Measurements from ENCODE around the gene TIGD1.

The TIGD1 gene

GRCh38 chr2:232549655-232550353 is 553 bp downstream of the TIGD1 start:
- peaks cover 54% of the 10 kb centered on the region for H3K36me3 Mint-ChIP-seq (ENCODE audit: low read depth)
- H3K27me3 Mint-ChIP-seq, result no peaks in the 10 kb centered on the region
- H3K27ac Mint-ChIP-seq, result peak overlapping the region; percentile 99
- peaks cover 5% of the 10 kb centered on the region for H3K9me3 Mint-ChIP-seq
- peak overlapping the region; percentile 98 for H3K4me3 Mint-ChIP-seq
- peaks cover 69% of the 10 kb centered on the region for H3K4me1 Mint-ChIP-seq (ENCODE audit: low read depth)

GRCh38 chr2:232547991-232548390 is 2.4 kb downstream of the TIGD1 start:
- Mint-ChIP-seq H3K27ac (peak overlapping the region; percentile 23), H3K4me3 (peak overlapping the region; percentile 45), H3K4me1 (ENCODE audit: low read depth) (peaks cover 51% of the 10 kb centered on the region), H3K27me3 (no peaks in the 10 kb centered on the region), H3K9me3 (peaks cover 5% of the 10 kb centered on the region), H3K36me3 (ENCODE audit: low read depth) (peaks cover 49% of the 10 kb centered on the region)

GRCh38 chr2:232545511-232546375 is 4.6 kb downstream of the TIGD1 start:
- peaks cover 34% of the 10 kb centered on the region for H3K4me1 Mint-ChIP-seq (ENCODE audit: low read depth)
- peaks cover 44% of the 10 kb centered on the region for H3K36me3 Mint-ChIP-seq (ENCODE audit: low read depth)
- no peak overlapping the region for H3K27ac Mint-ChIP-seq
- peaks cover 5% of the 10 kb centered on the region for H3K9me3 Mint-ChIP-seq
- no peaks in the 10 kb centered on the region for H3K27me3 Mint-ChIP-seq
- no peak overlapping the region for H3K4me3 Mint-ChIP-seq

GRCh38 chr2:232544674-232545073 is 5.7 kb downstream of the TIGD1 start:
- Mint-ChIP-seq H3K4me1 (ENCODE audit: low read depth) (peaks cover 31% of the 10 kb centered on the region), H3K36me3 (ENCODE audit: low read depth) (peaks cover 38% of the 10 kb centered on the region), H3K27ac (no peak overlapping the region), H3K9me3 (peaks cover 5% of the 10 kb centered on the region), H3K4me3 (no peak overlapping the region), H3K27me3 (no peaks in the 10 kb centered on the region)

GRCh38 chr2:232543928-232544631 is 6.3 kb downstream of the TIGD1 start:
- Mint-ChIP-seq H3K27me3 (no peaks in the 10 kb centered on the region), H3K4me3 (no peak overlapping the region), H3K4me1 (ENCODE audit: low read depth) (peaks cover 26% of the 10 kb centered on the region), H3K9me3 (peaks cover 5% of the 10 kb centered on the region), H3K27ac (no peak overlapping the region), H3K36me3 (ENCODE audit: low read depth) (peaks cover 32% of the 10 kb centered on the region)

- peaks cover 27% of the 10 kb centered on the region for H3K36me3 Mint-ChIP-seq (ENCODE audit: low read depth)
- no peak overlapping the region for H3K27ac Mint-ChIP-seq
- no peak overlapping the region for H3K4me3 Mint-ChIP-seq
- no peaks in the 10 kb centered on the region for H3K27me3 Mint-ChIP-seq
- H3K4me1 Mint-ChIP-seq (ENCODE audit: low read depth), result peaks cover 24% of the 10 kb centered on the region
- H3K9me3 Mint-ChIP-seq, result peaks cover 2% of the 10 kb centered on the region
Observed at GRCh38 chr2:232543491-232543890, 6.9 kb downstream of the TIGD1 start.

GRCh38 chr2:232542715-232543467 is 7.5 kb downstream of the TIGD1 start:
- peaks cover 21% of the 10 kb centered on the region for H3K36me3 Mint-ChIP-seq (ENCODE audit: low read depth)
- no peaks in the 10 kb centered on the region for H3K9me3 Mint-ChIP-seq
- no peaks in the 10 kb centered on the region for H3K27me3 Mint-ChIP-seq
- no peak overlapping the region for H3K27ac Mint-ChIP-seq
- H3K4me1 Mint-ChIP-seq (ENCODE audit: low read depth), result peaks cover 18% of the 10 kb centered on the region
- no peak overlapping the region for H3K4me3 Mint-ChIP-seq

- Mint-ChIP-seq H3K36me3 (ENCODE audit: low read depth) (peaks cover 13% of the 10 kb centered on the region), H3K4me1 (ENCODE audit: low read depth) (peaks cover 10% of the 10 kb centered on the region), H3K9me3 (no peaks in the 10 kb centered on the region), H3K27ac (no peak overlapping the region), H3K4me3 (no peak overlapping the region), H3K27me3 (peaks cover 4% of the 10 kb centered on the region)
Observed at GRCh38 chr2:232541961-232542714, 8.2 kb downstream of the TIGD1 start.

- Mint-ChIP-seq H3K9me3 (no peaks in the 10 kb centered on the region), H3K4me3 (no peak overlapping the region), H3K4me1 (ENCODE audit: low read depth) (peaks cover 6% of the 10 kb centered on the region), H3K27me3 (peaks cover 5% of the 10 kb centered on the region), H3K36me3 (ENCODE audit: low read depth) (peaks cover 9% of the 10 kb centered on the region), H3K27ac (no peak overlapping the region)
Observed at GRCh38 chr2:232541195-232541960, 9.0 kb downstream of the TIGD1 start.

- Mint-ChIP-seq H3K4me1 (ENCODE audit: low read depth) (peaks cover 5% of the 10 kb centered on the region), H3K27ac (no peak overlapping the region)
Observed at GRCh38 chr2:232540441-232541041, 9.8 kb downstream of the TIGD1 start.

GRCh38 chr2:232539298-232540231 is 10.8 kb downstream of the TIGD1 start, which contains the start of gene CHRNG:
CHRNG (plus strand) TSS chr2:232539692; CDS start chr2:232539748, 56 bp downstream.
- Mint-ChIP-seq H3K4me1 (ENCODE audit: low read depth) (peaks cover 5% of the 10 kb centered on the region), H3K36me3 (ENCODE audit: low read depth) (no peaks in the 10 kb centered on the region), H3K27ac (no peak within 1 kb of the TSS), H3K9me3 (no peaks in the 10 kb centered on the region), H3K27me3 (peaks cover 5% of the 10 kb centered on the region), H3K4me3 (no peak within 1 kb of the TSS)

More at GRCh38 chr2:232540441-232541041, 9.8 kb downstream of the TIGD1 start:
- Mint-ChIP-seq H3K4me3 (no peak overlapping the region), H3K36me3 (ENCODE audit: low read depth) (peaks cover 2% of the 10 kb centered on the region), H3K9me3 (no peaks in the 10 kb centered on the region), H3K27me3 (peaks cover 5% of the 10 kb centered on the region)

GRCh38 chr2:232538671-232539070 is 11.7 kb downstream of the TIGD1 start:
- no peaks in the 10 kb centered on the region for H3K9me3 Mint-ChIP-seq
- H3K27me3 Mint-ChIP-seq, result peaks cover 5% of the 10 kb centered on the region
- no peak overlapping the region for H3K4me3 Mint-ChIP-seq
- peaks cover 5% of the 10 kb centered on the region for H3K4me1 Mint-ChIP-seq (ENCODE audit: low read depth)
- H3K36me3 Mint-ChIP-seq (ENCODE audit: low read depth), result no peaks in the 10 kb centered on the region
- H3K27ac Mint-ChIP-seq, result no peak overlapping the region

All from stimulated activated naive CD8-positive, alpha-beta T cell treated with anti-CD3 and anti-CD28 coated beads, Interleukin-15, Interleukin-2, amounts not matched to agents 100 ng/mL and 50 ng/mL, for 24 hours (primary cell).